ENCODE measurements around the gene MMEL1. TPM values are rescaled to one million over a fixed set of nuclear protein-coding genes. Genes with fewer than 3 reads are reported as not detected.

MMEL1 gene
- polyA plus RNA-seq, 1 donor from 2014 or later, result 5.8 TPM

GRCh38 chr1:2645776-2646175 is 13.0 kb upstream of the MMEL1 start:
- Mint-ChIP-seq H3K4me3 (peak overlapping the region in 1 of 4 donors; percentile 39), H3K27me3 (no peaks in the 10 kb centered on the region), H3K27ac (peak overlapping the region in 2 of 3 donors; percentile 39 to 84), H3K4me1 (peaks cover 3 to 4% (median 4%) of the 10 kb centered on the region in 3 donors), H3K36me3 (no peaks in the 10 kb centered on the region), H3K9me3 (peaks cover 0 to 15% (median 7%) of the 10 kb centered on the region in 3 donors)

- Mint-ChIP-seq H3K4me3 (peak overlapping the region in 1 of 4 donors; percentile 63), H3K9me3 (peaks cover 0 to 15% (median 7%) of the 10 kb centered on the region in 3 donors), H3K27me3 (no peaks in the 10 kb centered on the region), H3K36me3 (no peaks in the 10 kb centered on the region), H3K4me1 (peaks cover 3 to 4% (median 4%) of the 10 kb centered on the region in 3 donors), H3K27ac (no peak overlapping the region)
Observed at GRCh38 chr1:2645143-2645542, 12.3 kb upstream of the MMEL1 start.

DNA sequence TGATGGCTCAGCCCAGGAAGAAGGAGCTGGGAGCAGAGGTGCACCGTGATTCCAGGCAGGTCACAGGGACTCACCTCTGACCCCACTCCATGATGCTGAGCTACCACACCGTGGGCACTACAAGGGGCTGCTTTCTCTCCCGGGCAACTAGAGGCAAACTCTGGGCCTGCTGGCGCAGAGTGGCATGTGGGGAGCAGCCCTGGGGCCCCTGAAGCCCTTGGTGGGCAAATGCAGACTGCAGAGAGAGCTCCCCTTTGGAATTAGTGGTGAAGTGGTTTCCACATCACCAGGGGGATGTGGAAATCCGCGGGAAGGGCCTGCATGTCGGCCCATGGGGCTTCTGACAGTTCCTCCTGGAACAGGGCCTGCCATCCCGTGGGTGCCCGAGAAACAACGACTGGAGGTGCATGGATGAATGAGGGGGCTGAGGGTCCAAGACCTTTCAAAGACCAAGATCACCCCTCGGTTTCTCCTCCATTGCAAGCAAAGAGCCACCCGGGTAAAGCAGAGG is 11.8 kb upstream of the MMEL1 start:
- H3K9me3 Mint-ChIP-seq, result peaks cover 0 to 15% (median 7%) of the 10 kb centered on the region in 3 donors
- no peaks in the 10 kb centered on the region for H3K27me3 Mint-ChIP-seq
- H3K4me3 Mint-ChIP-seq, result peak overlapping the region in 2 of 4 donors; percentile 63
- no peak overlapping the region for H3K27ac Mint-ChIP-seq
- H3K36me3 Mint-ChIP-seq, result no peaks in the 10 kb centered on the region
- peaks cover 3 to 4% (median 4%) of the 10 kb centered on the region in 3 donors for H3K4me1 Mint-ChIP-seq

DNA sequence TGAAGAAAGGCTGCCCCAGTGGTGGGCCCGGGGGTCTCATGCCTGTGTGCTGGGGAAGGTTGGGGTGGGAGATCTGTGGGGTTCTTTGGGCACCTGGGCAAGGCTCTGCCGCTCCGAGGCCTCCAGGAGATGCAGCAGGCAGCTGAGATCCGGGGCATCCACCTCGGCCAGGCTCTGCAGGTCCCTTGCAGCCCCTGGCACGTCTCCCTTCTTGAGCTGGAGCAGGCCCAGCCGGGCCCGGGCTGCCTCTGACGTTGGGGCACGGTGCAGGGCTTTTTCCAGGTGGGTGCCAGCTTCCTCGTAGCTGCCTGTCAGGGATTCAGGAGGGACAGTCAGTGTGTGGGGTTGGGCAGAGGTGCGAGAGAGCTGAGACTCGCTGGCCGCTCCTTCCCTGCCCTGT is 11.4 kb upstream of the MMEL1 start:
- peak overlapping the region in 2 of 4 donors; percentile 75 to 87 for H3K4me3 Mint-ChIP-seq
- peaks cover 0 to 15% (median 7%) of the 10 kb centered on the region in 3 donors for H3K9me3 Mint-ChIP-seq
- H3K36me3 Mint-ChIP-seq, result no peaks in the 10 kb centered on the region
- no peak overlapping the region for H3K27ac Mint-ChIP-seq
- H3K27me3 Mint-ChIP-seq, result no peaks in the 10 kb centered on the region
- peaks cover 3 to 4% (median 4%) of the 10 kb centered on the region in 3 donors for H3K4me1 Mint-ChIP-seq

- H3K4me3 Mint-ChIP-seq, result peak overlapping the region; percentile 68 to 87 (median 74)
- peaks cover 0 to 15% (median 7%) of the 10 kb centered on the region in 3 donors for H3K9me3 Mint-ChIP-seq
- H3K27me3 Mint-ChIP-seq, result no peaks in the 10 kb centered on the region
- H3K27ac Mint-ChIP-seq, result peak overlapping the region in 1 of 3 donors; percentile 58
- H3K36me3 Mint-ChIP-seq, result no peaks in the 10 kb centered on the region
- H3K4me1 Mint-ChIP-seq, result peaks cover 3 to 4% (median 4%) of the 10 kb centered on the region in 3 donors
Observed at GRCh38 chr1:2643414-2644077, 10.7 kb upstream of the MMEL1 start.

GRCh38 chr1:2642560-2643413 is 10.0 kb upstream of the MMEL1 start:
- H3K27ac Mint-ChIP-seq, result peak overlapping the region; percentile 89 to 96 (median 93)
- peaks cover 3 to 4% (median 4%) of the 10 kb centered on the region in 3 donors for H3K4me1 Mint-ChIP-seq
- H3K9me3 Mint-ChIP-seq, result peaks cover 0 to 10% (median 4%) of the 10 kb centered on the region in 3 donors

DNA sequence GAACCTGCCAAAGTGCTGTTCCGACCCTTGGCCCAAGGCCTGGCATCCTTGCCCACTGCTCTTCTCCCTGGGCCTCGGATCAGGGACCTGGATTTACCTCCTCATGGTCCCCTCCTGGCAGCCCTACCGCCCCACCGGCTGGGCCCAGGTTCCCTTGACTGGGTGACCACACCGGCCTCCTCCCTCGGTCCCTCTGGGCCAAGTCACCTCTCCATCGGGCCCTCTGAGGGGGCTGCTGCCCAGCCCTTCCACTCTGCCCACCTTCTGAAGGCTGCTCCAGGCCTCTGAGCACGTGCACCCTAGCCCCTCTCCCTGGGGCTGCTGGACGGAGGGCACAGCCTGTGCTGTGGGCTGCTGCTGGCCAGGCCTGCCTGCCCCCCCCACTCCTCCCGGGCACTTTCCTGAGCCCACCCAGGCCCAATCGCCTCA is 9.3 kb upstream of the MMEL1 start:
- Mint-ChIP-seq H3K36me3 (no peaks in the 10 kb centered on the region), H3K9me3 (peaks cover 0 to 9% (median 2%) of the 10 kb centered on the region in 3 donors), H3K27me3 (no peaks in the 10 kb centered on the region), H3K4me3 (peak overlapping the region; percentile 80 to 96 (median 88)), H3K4me1 (peaks cover 3 to 4% (median 4%) of the 10 kb centered on the region in 3 donors), H3K27ac (peak overlapping the region; percentile 89 to 96 (median 93))

More at GRCh38 chr1:2642560-2643413, 10.0 kb upstream of the MMEL1 start:
- Mint-ChIP-seq H3K27me3 (no peaks in the 10 kb centered on the region), H3K4me3 (peak overlapping the region; percentile 80 to 96 (median 88)), H3K36me3 (no peaks in the 10 kb centered on the region)

DNA sequence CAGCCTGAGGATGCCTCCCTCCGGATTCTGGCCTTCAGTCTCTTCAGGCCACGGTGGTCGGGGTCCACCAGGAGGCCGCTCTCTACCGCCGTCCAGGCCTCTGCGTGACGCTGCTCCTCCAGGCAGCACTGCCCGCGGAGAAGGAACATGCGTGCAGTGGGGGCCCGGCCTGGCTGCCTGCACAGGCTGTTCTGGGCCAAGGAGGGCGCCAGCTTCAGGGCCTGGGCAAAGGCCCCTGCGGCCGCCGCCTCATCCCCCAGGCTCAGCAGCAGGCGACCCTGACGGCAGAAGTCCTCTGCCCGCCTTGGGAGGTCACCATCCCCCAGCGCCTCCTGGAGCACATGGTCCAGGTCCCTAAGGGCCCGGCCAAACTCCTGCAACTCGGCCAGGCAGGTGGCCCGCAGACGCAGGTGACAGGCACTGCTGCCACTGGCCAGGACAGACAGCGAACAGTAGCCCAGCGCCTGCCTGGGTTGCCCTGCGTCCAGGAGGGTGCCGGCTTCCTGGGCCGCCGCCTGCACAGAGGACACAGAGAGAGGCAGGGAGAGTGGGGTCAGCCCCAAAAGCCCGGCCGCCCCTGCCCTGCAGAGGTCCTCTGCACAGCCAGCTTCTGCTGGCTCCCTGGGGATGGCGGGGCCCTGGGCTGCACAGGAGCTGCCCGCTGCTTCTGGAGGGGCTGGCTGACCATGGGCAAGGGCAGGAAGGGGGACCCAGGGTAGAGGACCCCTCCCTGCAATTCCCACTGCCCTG is 8.7 kb upstream of the MMEL1 start:
- Mint-ChIP-seq H3K4me1 (peaks cover 3 to 4% (median 4%) of the 10 kb centered on the region in 3 donors), H3K27me3 (no peaks in the 10 kb centered on the region), H3K36me3 (no peaks in the 10 kb centered on the region), H3K27ac (peak overlapping the region in 1 of 3 donors; percentile 89), H3K4me3 (peak overlapping the region in 1 of 4 donors; percentile 80), H3K9me3 (peaks cover 0 to 10% (median 2%) of the 10 kb centered on the region in 3 donors)

GRCh38 chr1:2640626-2641025 is 7.8 kb upstream of the MMEL1 start:
- no peak overlapping the region for H3K4me3 Mint-ChIP-seq
- H3K27me3 Mint-ChIP-seq, result no peaks in the 10 kb centered on the region
- H3K9me3 Mint-ChIP-seq, result peaks cover 0 to 7% (median 0%) of the 10 kb centered on the region in 3 donors
- peaks cover 3 to 4% (median 4%) of the 10 kb centered on the region in 3 donors for H3K4me1 Mint-ChIP-seq
- H3K27ac Mint-ChIP-seq, result peak overlapping the region in 1 of 3 donors; percentile 25
- H3K36me3 Mint-ChIP-seq, result no peaks in the 10 kb centered on the region

GRCh38 chr1:2639607-2640521 is 7.0 kb upstream of the MMEL1 start:
- Mint-ChIP-seq H3K9me3 (peaks cover 0 to 7% (median 0%) of the 10 kb centered on the region in 3 donors), H3K27ac (peak overlapping the region in 1 of 3 donors; percentile 82), H3K36me3 (no peaks in the 10 kb centered on the region), H3K27me3 (no peaks in the 10 kb centered on the region), H3K4me1 (peaks cover 3 to 4% (median 4%) of the 10 kb centered on the region in 3 donors), H3K4me3 (no peak overlapping the region)

DNA sequence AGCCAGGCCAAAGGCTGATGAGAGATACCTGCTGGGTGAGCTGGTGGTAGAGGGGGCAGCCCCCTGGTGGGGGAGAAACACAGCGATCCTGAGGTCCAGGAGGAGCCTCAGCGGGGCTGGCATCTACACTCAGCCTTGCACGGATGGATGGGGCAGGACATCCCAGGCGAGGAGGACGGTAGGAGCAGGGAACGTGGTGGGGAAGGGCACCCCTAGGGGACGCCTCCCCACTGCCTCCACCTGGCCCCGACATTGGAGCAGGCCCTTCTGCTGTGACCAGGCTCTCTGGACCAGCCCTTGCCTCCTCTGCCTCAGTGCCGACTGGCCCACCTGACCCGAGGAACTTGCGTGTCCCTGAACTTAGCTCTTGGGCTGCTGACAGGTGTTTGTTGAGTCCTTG is 6.4 kb upstream of the MMEL1 start:
- Mint-ChIP-seq H3K27ac (peak overlapping the region in 1 of 3 donors; percentile 82), H3K27me3 (no peaks in the 10 kb centered on the region), H3K36me3 (no peaks in the 10 kb centered on the region), H3K4me3 (peak overlapping the region in 2 of 4 donors; percentile 16 to 23), H3K4me1 (peaks cover 3 to 4% (median 4%) of the 10 kb centered on the region in 3 donors), H3K9me3 (peaks cover 0 to 7% (median 0%) of the 10 kb centered on the region in 3 donors)

DNA sequence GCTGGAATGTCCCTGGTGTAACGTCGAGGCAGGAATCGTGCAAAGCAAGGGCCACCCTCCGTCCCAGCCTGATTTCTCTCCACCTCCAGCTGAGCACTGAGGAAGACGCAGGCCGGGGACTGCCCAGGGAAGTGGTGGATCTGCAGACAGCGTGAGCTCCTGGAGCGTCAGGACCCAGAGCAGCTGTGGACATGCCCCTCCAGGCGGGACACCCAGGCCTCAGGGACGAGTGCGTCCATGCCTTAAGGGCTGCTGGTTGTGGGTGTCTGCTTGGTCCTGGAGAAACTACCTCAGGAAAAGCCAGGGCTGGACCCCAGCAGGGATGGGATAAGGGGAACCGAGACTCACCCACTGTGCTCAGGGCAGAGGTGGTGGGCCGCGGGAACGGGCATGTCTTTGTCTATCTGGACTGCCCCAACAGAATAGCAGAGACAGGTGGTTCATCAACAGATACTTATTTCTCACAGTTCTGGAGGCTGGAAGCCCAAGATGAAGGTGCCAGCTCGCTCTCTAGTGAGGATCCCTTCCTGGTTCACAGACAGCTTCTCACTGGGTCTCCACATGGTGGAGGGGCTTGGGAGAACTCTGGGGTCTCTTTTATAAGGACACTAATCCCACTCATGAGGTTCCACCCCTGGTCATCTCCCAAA is 5.8 kb upstream of the MMEL1 start:
- peaks cover 0 to 7% (median 0%) of the 10 kb centered on the region in 3 donors for H3K9me3 Mint-ChIP-seq
- peak overlapping the region; percentile 12 to 56 (median 16) for H3K4me3 Mint-ChIP-seq
- no peaks in the 10 kb centered on the region for H3K36me3 Mint-ChIP-seq
- no peaks in the 10 kb centered on the region for H3K27me3 Mint-ChIP-seq
- peak overlapping the region in 1 of 3 donors; percentile 82 for H3K27ac Mint-ChIP-seq
- H3K4me1 Mint-ChIP-seq, result peaks cover 3 to 4% (median 4%) of the 10 kb centered on the region in 3 donors

All from IgD-negative memory B cell (primary cell).